NCI-H524 treated with DMSO at 0.1 percent for 48 hours (cell line): Measurements from ENCODE around the gene TMEM191C.
"Not testable (repeated sequence)": the region's sequence is repeated elsewhere in the genome, so short reads cannot be mapped to it uniquely, and the experiment has no call there.

Source experiments
- DNase-seq: peaks from one replicate; lab custom pipeline; 2025; lab: John Stamatoyannopoulos, UW

TMEM191C gene

DNA sequence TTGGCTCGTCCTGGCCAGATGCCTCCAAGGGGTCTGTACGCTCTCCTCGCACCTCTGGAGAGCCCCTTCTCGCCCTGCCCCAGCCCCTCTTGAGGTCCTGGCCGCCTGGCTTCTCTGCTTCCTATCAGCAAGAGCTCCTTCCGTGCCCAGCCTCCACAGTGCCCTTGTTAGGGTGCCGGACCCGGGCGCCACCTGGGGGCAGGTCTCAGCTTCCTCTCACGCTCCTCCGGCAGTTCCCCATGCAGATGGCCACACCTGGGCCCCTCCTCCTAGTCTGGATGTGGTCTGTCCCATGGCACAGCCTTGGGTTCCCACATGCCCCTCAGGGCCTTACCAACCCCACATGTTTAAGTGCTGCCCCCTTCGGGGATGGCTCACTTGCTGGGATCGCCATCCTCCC lies 6.5 kb downstream of the TMEM191C start:
- DNase-seq = not testable (repeated sequence)

DNA sequence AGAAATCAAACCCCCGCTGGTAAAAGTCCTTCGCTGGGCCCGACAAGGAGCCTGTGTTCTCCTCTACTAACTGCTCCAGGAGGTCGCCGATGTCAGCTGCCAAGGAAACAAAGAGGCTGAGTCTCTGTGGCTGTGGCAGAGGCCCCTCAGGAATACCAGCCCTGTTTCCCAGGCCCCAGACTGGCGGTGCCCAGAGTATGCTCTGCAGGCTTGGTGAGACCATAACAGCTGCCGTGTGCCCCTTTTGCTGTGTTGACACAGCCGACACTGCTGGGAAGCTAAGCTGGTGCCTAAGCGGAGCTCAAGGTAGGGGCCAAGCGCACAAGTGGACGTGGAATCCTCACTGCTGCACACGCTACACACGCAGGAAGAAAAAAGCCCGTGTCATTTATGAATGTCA lies 16.9 kb downstream of the TMEM191C start:
- DNase-seq = not testable (repeated sequence)

DNA sequence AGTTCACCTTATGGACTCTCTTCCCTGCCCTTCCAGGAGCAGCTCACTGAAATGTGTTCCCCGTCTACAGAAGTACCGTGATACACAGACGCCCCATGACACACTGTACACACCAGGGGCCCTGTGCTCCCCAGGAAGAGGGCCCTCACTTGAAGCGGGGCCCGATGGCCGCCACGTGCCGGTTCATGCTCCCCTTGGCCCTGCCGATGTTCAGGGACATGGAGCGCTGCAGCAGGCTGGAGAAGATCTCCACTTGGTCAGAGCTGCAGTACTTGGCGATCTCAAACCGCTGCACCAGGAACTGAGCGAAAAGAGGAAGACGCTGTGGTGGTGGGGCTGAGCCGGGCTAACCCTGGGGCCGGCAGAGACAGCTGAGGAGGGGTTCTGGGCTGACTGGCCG lies 20.5 kb downstream of the TMEM191C start:
- DNase-seq = not testable (repeated sequence)

DNA sequence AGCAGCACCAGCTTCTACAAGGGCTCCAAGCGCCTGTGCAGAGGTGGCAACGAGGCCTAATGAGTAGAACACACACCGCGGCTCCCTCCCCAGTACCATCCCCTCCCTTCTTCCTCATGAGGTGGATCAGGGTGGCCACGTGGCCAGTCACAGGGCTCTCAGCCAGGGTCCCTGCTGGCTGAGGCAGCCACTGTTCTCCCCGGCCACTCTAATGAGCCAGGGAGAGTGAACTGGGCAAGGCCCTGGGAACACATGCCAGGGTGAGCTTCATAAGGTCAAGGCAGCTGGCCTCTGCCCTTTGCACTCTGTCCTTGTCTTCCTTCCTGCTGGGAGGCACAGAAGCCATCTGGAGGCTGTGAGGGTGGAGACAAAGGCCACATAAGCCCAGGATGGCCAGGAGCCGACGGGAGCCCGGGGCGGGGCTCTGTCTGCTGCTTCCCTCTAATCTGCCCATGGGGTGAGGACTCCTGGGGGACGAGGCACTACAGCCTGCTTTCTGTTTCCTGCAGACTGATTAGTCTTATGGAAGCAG lies 22.0 kb downstream of the TMEM191C start:
- not testable (repeated sequence) for DNase-seq

DNA sequence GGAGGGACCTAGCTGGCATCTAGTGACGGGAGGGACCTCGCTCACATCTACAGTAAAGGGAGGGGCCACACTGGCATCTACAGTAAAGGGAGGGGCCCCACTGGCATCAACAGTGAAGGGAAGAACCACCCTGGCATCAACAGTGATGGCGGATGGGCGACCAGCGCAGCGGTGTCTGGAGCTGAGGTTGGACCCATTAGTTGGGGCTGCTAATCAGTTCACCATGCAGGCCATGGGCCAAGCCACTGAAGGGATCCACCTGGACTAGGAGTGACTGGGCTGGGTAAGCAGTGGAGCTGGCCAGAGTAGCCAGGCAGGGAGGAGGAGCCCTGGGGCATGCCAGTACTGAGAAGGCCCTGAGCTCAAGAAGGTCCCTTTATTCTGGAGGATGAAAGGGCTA lies 23.4 kb downstream of the TMEM191C start:
- not testable (repeated sequence) for DNase-seq

DNA sequence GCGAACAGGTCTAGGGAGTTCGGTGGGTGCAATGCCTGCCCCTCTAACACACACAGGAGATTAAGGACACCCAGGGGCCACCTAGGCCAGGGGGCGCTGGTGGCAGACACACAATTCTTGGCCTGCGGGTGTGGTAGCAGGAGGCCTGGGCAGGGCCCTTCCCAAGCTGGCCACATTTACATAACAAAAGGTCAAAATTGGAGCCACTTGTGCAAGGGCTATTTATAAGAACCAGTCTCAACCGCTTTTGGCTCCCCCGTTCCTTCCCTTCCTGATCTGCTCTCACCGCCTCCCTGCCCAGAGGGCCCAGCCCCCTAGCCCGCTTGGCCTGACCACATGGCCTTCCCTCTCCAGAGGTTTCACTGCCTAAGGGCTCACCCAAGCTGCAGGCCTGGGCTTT lies 25.1 kb downstream of the TMEM191C start:
- DNase-seq = not testable (repeated sequence)

DNA sequence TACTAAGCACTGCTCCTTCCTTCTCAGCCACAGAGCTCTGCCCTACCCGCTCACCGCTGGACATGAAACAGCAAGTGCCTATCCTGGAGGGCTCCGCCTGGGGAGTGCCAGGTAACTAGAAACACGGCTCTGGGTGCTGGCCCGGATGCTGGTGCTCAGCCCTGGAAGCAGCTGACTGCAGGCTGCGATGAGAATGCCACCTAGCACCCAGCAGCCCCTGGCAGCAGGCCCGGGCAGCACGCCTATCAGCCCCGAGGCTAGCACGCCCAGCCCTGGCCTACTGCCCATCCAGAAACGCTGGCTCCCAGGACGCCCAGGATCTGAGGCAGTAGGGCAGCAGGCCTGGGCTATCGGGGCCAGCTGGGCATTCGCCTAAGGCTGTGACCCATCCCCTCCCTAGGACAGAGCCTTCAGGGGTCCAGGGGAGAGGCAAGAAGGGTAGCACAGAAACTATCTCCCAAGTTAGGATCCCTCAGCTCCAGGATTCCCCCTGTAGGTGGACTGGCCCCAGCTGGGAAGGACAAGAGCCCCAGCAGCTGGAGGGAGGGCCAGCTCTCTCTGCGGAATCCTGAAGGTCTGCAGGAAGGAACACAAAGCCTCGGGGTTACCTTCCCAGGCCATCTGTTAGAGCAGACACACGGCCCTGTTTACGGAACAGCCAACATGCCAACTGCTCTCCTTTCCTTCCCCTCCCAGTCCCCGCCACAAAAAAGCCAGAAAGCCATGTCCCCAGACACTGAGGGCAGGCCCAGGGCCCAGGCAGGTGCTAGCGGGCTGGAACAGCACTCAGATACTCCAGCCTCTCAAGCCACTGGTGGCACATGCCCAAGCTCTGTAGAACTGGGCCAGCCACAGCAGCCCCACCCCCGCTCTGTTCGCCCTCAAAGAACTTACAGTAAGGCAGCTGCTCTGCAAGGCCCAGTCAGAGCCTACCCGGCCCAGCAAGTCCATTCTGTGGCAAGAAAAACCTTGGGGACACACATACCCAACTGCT lies 26.9 kb downstream of the TMEM191C start:
- DNase-seq = not testable (repeated sequence)

DNA sequence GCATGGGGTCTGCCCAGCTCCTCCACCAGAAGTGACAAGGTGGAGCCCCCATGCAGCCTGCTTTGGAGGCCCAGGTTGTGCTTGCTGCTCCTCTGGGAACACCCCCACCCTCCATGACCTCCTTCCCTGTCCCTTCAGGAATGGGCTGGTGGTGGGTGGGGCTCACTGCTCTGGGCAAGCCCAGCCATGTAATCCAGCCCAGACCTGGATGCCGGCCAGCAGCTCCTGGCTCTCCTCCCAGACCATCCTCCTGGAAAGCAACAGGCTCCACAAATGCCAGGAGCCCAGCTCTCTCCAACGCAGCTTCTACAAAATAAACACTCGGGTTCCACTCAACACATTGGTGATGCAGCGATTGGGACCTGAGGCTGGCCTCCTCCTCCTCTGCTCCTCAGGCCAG lies 30.8 kb downstream of the TMEM191C start:
- DNase-seq = not testable (repeated sequence)

DNA sequence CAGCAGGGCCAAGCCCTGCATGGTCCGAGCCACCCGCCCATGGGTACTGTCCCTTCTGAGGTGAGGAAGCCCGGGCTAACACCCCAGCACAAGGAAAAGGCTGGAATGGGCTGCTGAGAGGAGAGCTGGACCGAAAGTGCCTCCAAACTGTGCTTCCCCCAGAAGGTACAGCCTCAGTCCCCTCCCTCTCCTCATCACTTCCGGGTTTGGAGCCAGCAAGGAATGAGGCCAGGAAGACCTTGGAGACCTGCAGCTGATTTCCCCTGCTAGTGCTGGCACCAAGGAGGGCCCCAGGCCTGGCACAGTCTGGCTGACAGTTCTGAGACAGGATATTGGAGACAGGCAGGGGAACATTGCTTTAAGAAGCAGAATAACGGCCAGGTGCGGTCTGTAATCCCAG lies 31.3 kb downstream of the TMEM191C start:
- not testable (repeated sequence) for DNase-seq

DNA sequence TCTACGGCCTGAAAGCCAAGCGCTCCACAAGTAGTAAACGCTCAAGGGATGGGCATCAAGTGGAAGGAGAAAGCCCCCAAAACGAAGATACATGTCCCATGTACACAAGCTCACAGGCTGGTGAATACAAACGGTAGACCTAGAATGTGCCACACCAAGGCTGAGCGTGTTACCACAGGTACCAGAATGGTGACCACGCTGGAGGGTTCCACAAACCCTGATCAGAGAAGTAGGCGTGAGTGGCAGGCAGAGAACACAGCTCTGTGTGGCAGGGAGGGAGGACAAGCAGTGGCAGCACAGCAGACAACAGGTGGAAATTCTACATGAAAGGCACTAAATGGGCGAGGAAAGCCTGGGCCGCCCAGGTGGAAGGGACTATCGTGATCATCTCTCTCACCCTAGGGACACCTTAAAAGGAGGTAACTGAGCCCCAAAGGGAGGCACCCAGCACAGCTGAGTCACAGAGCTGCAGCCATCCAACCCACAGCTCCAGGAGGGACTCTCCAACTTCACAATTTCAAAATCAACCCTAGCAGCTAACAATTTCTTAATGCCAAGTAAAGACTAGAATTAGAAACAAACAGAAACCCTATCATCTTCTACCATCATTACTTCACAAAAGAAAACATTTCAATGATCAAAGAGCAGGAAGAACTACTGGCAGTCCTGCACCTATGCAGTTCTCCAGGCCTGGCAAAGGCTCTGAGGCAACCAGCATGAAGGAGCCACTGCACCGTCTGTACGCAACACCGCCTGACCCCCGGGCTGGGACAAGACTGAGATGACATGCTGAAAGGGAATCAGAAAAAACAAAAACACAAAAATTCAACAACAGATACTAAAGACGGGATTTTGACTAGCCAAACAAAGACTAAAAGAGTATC lies 32.7 kb downstream of the TMEM191C start:
- not testable (repeated sequence) for DNase-seq

DNA sequence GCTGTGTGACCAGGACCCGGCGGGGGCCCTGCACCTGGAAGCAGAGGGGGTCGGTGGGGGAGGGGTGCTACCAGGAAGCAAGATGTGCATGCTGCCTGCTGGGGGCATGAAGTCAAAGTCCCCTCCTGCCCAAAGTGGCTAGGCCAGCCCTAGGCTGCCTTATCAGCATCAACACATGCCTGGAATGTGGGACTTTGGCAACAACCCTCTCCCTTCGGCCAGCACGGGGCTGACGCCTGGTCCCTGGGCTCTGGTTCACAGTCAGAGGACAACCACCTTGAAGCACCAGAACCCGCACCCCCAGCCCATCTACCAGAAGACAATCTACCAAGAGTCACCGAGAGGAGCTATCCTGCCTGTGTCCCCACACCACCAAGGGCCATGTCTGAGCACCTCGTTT lies 43.2 kb downstream of the TMEM191C start:
- not testable (repeated sequence) for DNase-seq

DNA sequence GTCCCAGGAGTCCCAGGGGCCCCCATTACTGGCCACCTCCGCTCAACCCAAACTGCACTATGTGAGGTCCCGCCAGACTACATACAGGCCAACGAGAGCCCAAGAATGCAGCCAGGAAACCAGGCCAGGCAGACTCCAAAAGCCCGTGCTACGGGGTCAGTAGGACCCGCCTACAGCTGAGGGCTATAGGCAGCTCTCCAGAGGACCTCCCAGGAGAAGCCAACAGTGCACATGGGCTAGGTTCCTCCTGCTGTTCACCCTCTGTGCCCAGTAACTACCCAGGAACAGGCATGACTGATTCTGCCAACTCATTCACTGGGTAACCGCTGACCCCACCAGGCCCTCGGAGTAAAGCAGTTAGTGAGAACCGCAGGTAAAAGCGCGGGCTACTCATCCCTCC lies 44.8 kb downstream of the TMEM191C start:
- DNase-seq = not testable (repeated sequence)

DNA sequence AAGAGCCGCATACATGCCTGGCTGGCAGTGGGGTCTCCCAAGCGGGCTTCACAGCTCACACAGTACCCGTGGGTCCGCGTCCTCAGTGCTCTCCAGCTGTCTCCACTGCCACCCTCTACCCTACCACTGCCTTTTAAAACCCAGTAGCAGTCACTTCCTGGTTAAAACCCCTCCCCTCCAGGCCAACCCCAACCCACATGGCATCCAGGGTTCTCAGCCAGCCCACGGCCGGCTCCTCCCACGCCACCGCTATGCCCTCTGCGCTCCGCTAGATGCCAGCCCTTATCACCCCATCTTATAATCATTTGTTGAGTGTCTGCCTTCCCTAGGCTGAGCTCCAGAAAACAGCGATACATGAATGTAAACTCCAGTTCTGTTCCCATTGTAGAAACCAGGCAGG lies 46.9 kb downstream of the TMEM191C start:
- DNase-seq = not testable (repeated sequence)

DNA sequence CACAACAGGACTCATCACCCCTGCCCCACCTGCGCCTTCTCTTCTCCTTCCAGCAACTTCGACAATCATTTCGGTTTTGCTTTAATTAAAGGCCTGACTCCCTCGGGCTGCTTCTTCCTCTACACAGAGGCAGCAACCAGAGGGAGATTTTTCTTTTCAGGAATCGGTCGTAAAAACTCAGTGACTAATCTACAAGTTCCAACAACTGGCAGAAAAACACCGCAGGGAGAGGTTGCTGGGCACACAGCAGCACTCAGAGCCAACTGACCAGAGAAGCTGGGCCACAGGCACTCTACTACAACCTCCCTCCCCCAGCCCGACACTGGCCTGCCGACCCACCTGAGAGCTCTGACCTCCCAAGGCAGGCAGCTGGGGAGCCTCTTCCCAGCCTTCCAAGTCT lies 48.0 kb downstream of the TMEM191C start:
- not testable (repeated sequence) for DNase-seq

DNA sequence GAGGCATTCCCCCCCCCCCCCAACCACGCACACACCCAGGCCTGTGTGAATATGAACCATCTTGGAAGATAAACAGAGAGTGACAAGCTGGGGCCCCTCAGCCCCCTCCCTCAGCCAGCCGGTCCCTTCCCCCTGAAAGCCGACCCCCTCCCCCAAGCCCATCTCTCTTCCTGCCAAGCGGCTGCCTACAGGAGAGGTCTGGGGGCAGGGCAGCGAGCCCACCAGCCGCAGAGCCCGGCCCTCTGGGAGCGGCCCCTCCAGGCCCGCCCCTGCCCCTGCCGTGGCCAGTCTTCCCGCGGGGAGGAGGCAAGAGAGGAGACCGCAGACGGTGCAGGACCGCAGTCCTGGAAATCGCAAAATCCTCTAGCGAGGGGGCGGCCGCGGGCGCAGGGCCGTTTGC lies 49.3 kb downstream of the TMEM191C start:
- not testable (repeated sequence) for DNase-seq

DNA sequence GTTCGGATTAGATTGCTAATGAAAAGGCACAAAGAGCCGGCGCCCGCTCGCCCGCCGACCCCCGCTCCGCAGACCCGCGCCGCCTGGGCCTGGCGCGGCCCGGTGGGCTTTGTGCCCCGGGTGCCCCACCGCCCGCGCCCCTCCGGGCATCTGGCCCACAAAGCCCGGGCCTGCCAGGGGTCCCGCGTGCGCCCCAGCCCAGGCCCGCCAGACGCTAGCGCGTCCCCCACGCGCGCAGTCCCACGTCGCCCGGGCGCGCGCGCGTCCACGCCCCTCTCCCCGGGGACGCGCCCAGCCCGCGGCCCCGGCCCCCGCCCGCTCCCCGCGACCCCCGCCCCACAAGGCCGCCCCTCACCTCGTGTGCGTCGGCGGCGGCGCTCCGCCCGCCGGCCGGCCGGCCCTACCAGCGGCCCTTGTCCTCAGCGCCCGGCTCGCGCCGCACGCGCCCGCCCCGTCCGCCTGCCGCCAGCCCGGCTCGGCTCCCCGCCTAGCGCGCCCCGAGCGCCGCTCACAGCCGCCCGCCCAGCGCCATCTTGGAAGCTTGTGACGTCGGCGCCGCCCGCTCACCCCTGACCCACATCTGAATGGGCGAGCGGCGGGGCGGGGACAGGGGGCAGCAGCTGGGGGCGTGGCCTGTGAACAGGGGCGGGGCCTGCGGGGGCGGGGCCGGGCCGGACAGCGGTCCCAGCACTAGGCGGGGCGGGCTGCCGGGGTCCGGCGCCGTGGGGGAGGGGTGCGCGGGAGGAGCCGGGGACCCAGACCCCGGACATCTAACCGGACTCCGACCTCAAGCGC lies 50.0 kb downstream of the TMEM191C start:
- DNase-seq = not testable (repeated sequence)
